ENCODE measurements around the gene ELOVL1. TPM values are rescaled to one million over a fixed set of nuclear protein-coding genes. Genes with fewer than 3 reads are reported as not detected.

Gene ELOVL1
- total and polyA plus RNA-seq, 2 of the 13 experiments (the other 11 are each of a cell fraction or from before 2014, with no cell fraction given), result 55.2 to 77.4 TPM

DNA sequence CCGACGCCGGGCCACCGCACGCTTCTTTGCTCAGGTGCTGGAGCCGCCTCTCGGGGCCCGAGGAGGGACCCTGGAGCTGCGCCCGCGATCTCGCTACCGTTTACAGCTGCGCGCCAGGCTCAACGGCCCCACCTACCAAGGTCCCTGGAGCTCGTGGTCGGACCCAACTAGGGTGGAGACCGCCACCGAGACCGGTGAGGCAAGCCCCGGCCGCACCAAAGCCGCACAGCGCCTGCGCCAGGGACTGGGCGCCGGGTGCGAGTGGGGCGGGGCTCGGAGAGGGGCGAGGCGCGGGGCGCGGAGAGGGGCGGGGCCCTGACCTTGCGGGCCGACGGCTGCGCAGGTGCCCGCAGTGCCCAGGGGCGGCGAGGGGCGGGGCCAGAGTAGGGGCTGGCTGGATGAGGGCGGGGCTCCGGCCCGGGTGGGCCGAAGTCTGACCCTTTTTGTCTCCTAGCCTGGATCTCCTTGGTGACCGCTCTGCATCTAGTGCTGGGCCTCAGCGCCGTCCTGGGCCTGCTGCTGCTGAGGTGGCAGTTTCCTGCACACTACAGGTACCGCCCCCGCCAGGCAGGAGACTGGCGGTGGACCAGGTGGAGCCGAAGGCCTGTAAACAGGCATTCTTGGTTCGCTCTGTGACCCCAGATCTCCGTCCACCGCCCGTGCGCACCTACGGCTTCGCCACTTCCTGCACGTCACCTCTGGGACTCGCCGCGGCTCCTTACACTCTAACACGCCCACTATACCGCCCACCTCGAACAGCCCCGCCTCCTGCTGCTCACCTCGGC is 18.8 kb downstream of the ELOVL1 start (continued):
- TF ChIP-seq, protein P1, sequence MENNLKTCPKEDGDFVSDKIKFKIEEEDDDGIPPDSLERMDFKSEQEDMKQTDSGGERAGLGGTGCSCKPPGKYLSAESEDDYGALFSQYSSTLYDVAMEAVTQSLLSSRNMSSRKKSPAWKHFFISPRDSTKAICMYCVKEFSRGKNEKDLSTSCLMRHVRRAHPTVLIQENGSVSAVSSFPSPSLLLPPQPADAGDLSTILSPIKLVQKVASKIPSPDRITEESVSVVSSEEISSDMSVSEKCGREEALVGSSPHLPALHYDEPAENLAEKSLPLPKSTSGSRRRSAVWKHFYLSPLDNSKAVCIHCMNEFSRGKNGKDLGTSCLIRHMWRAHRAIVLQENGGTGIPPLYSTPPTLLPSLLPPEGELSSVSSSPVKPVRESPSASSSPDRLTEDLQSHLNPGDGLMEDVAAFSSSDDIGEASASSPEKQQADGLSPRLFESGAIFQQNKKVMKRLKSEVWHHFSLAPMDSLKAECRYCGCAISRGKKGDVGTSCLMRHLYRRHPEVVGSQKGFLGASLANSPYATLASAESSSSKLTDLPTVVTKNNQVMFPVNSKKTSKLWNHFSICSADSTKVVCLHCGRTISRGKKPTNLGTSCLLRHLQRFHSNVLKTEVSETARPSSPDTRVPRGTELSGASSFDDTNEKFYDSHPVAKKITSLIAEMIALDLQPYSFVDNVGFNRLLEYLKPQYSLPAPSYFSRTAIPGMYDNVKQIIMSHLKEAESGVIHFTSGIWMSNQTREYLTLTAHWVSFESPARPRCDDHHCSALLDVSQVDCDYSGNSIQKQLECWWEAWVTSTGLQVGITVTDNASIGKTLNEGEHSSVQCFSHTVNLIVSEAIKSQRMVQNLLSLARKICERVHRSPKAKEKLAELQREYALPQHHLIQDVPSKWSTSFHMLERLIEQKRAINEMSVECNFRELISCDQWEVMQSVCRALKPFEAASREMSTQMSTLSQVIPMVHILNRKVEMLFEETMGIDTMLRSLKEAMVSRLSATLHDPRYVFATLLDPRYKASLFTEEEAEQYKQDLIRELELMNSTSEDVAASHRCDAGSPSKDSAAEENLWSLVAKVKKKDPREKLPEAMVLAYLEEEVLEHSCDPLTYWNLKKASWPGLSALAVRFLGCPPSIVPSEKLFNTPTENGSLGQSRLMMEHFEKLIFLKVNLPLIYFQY (CRISPR knock-in tag; IDR thresholded peaks at IDR 0.05; ENCODE audit: borderline replicate concordance), result peak; percentile 44; the same call in 1 of the 2 replicates
- TF ChIP-seq, protein P2, sequence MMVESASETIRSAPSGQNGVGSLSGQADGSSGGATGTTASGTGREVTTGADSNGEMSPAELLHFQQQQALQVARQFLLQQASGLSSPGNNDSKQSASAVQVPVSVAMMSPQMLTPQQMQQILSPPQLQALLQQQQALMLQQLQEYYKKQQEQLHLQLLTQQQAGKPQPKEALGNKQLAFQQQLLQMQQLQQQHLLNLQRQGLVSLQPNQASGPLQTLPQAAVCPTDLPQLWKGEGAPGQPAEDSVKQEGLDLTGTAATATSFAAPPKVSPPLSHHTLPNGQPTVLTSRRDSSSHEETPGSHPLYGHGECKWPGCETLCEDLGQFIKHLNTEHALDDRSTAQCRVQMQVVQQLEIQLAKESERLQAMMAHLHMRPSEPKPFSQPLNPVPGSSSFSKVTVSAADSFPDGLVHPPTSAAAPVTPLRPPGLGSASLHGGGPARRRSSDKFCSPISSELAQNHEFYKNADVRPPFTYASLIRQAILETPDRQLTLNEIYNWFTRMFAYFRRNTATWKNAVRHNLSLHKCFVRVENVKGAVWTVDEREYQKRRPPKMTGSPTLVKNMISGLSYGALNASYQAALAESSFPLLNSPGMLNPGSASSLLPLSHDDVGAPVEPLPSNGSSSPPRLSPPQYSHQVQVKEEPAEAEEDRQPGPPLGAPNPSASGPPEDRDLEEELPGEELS (CRISPR knock-in tag; IDR thresholded peaks at IDR 0.05), result no peak; the same call in 1 of the 2 replicates
- TF ChIP-seq ZSCAN22 (CRISPR knock-in tag; IDR thresholded peaks at IDR 0.05) (no peak), ARNTL (CRISPR knock-in tag; IDR thresholded peaks at IDR 0.05) (peak; percentile 52; the same call in 1 of the 2 replicates), NR3C1 (CRISPR knock-in tag; IDR thresholded peaks at IDR 0.05) (no peak), ZNF10 (CRISPR knock-in tag; IDR thresholded peaks at IDR 0.05; ENCODE audit: borderline replicate concordance, low read depth) (no peak), ZNF660 (CRISPR knock-in tag; IDR thresholded peaks at IDR 0.05; ENCODE audit: borderline replicate concordance, low read depth) (no peak), ZNF337 (CRISPR knock-in tag; IDR thresholded peaks at IDR 0.05; ENCODE audit: borderline replicate concordance, low read depth) (peak; percentile 95; the same call in 1 of the 2 replicates), FOXA1 (IDR thresholded peaks at IDR 0.05) (no peak), FOXA1 (CRISPR knock-in tag; IDR thresholded peaks at IDR 0.05) (no peak), ZNF12 (CRISPR knock-in tag; IDR thresholded peaks at IDR 0.05) (no peak), IRX3 (CRISPR knock-in tag; IDR thresholded peaks at IDR 0.05; ENCODE audit: borderline replicate concordance, low read depth) (no peak), ZNF136 (CRISPR knock-in tag; IDR thresholded peaks at IDR 0.05; ENCODE audit: low read depth) (no peak), ZNF550 (CRISPR knock-in tag; IDR thresholded peaks at IDR 0.05; ENCODE audit: borderline replicate concordance) (no peak), TFAP4 (IDR thresholded peaks at IDR 0.05; ENCODE audit: borderline replicate concordance, low read depth) (0 out of 2 replicates have a peak, but pooled peaks have one; percentile 9), EEA1 (CRISPR knock-in tag; IDR thresholded peaks at IDR 0.05; ENCODE audit: borderline replicate concordance) (0 out of 2 replicates have a peak, but pooled peaks have one; percentile 16)
- TF ChIP-seq, protein P3, sequence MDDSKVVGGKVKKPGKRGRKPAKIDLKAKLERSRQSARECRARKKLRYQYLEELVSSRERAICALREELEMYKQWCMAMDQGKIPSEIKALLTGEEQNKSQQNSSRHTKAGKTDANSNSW (CRISPR knock-in tag; IDR thresholded peaks at IDR 0.05; ENCODE audit: borderline replicate concordance), result no peak; the same call in 1 of the 2 replicates
- TF ChIP-seq, protein P4, sequence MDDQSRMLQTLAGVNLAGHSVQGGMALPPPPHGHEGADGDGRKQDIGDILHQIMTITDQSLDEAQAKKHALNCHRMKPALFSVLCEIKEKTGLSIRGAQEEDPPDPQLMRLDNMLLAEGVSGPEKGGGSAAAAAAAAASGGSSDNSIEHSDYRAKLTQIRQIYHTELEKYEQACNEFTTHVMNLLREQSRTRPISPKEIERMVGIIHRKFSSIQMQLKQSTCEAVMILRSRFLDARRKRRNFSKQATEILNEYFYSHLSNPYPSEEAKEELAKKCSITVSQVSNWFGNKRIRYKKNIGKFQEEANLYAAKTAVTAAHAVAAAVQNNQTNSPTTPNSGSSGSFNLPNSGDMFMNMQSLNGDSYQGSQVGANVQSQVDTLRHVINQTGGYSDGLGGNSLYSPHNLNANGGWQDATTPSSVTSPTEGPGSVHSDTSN (CRISPR knock-in tag; IDR thresholded peaks at IDR 0.05; ENCODE audit: borderline replicate concordance), result no peak
- TF ChIP-seq, protein P5, sequence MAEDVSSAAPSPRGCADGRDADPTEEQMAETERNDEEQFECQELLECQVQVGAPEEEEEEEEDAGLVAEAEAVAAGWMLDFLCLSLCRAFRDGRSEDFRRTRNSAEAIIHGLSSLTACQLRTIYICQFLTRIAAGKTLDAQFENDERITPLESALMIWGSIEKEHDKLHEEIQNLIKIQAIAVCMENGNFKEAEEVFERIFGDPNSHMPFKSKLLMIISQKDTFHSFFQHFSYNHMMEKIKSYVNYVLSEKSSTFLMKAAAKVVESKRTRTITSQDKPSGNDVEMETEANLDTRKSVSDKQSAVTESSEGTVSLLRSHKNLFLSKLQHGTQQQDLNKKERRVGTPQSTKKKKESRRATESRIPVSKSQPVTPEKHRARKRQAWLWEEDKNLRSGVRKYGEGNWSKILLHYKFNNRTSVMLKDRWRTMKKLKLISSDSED (CRISPR knock-in tag; IDR thresholded peaks at IDR 0.05), result no peak
